Ishikawa (cell line): ENCODE results near the gene ANAPC4.

ENCODE experiments used
- CEBPB ChIP-seq: IDR thresholded peaks from 2 replicates; pipeline ENCODE4 v1.6.1; 2012
- CREB1 ChIP-seq: IDR thresholded peaks from 2 replicates; pipeline ENCODE4 v1.6.1; 2012; ENCODE audit warnings: low read depth
- EP300 ChIP-seq: IDR thresholded peaks from 2 replicates; pipeline ENCODE4 v1.6.1; 2012; ENCODE audit warnings: borderline replicate concordance
- MAX ChIP-seq: IDR thresholded peaks from 2 replicates; pipeline ENCODE4 v1.6.1; 2012
- NFIC ChIP-seq: IDR thresholded peaks from 2 replicates; pipeline ENCODE4 v1.6.1; 2012
- RAD21 ChIP-seq: IDR thresholded peaks from 2 replicates; pipeline ENCODE4 v1.6.1; 2012; ENCODE audit warnings: low read depth
- REST ChIP-seq: IDR thresholded peaks from 2 replicates; pipeline ENCODE4 v1.6.1; 2012; ENCODE audit warnings: low read depth, mild to moderate bottlenecking
- TAF1 ChIP-seq: IDR thresholded peaks from 2 replicates; pipeline ENCODE4 v1.6.1; 2012; ENCODE audit warnings: low read depth, mild to moderate bottlenecking
- TCF12 ChIP-seq: IDR thresholded peaks from 2 replicates; pipeline ENCODE4 v1.6.1; 2012; ENCODE audit warnings: low read depth
- TEAD4 ChIP-seq: IDR thresholded peaks from 2 replicates; pipeline ENCODE4 v1.6.1; 2012
- YY1 ChIP-seq: IDR thresholded peaks from 2 replicates; pipeline ENCODE4 v1.6.1; 2012; ENCODE audit warnings: low read depth
- ZBTB7A ChIP-seq: IDR thresholded peaks from 2 replicates; pipeline ENCODE4 v1.6.1; 2012; ENCODE audit warnings: low read depth

GRCh38 chr4:25424539-25425228, 47.6 kb downstream of the ANAPC4 start:
- no peak for TF ChIP-seq REST
- no peak for TF ChIP-seq TAF1
- no peak for TF ChIP-seq RAD21
- no peak for TF ChIP-seq CEBPB
- TF ChIP-seq MAX, result no peak
- no peak for TF ChIP-seq YY1
- no peak for TF ChIP-seq EP300
- no peak for TF ChIP-seq ZBTB7A
- no peak for TF ChIP-seq NFIC
- TF ChIP-seq TCF12, result no peak
- no peak for TF ChIP-seq TEAD4
- TF ChIP-seq CREB1, result no peak
